GM23338 (cell line): ENCODE measurements around the gene MATK. TPM values are rescaled to one million over a fixed set of nuclear protein-coding genes. Genes with fewer than 3 reads are reported as not detected.

ENCODE experiments used
- ATAC-seq: fragments of 200-7000 bp; cut with Tn5 transposase; 3 replicates; pipeline ENCODE4 v1.9.1; 2020
- DNase-seq: peaks from one replicate; pipeline ENCODE4 v3.0.0-alpha.2; 2015; ENCODE audit warnings: low spot score
- H2AFZ ChIP-seq: fragments of 200-600 bp; sonication (generic); 2 replicates; pipeline ENCODE4 v1.8.0; 2016; ENCODE audit warnings: antibody characterized with exemption, mild to moderate bottlenecking, moderate library complexity
- H3F3A ChIP-seq: fragments of 200-600 bp; sonication (generic); replicated peaks from 2 replicates; pipeline ENCODE4 v1.8.0; 2017; ENCODE audit warnings: antibody characterized with exemption, mixed run types, low read depth
- H3K27ac ChIP-seq: fragments of 200-600 bp; sonication (generic); 2 replicates; pipeline ENCODE4 v1.6.1; 2016; ENCODE audit warnings: low read depth
- H3K27me3 ChIP-seq: fragments of 200-600 bp; sonication (generic); 2 replicates; pipeline ENCODE4 v1.8.0; 2016; ENCODE audit warnings: mild to moderate bottlenecking, mixed run types, moderate library complexity; ENCODE audit not compliant: insufficient read depth
- H3K36me3 ChIP-seq: fragments of 200-600 bp; sonication (generic); 2 replicates; pipeline ENCODE4 v1.8.0; 2016; ENCODE audit warnings: mild to moderate bottlenecking; ENCODE audit not compliant: insufficient read depth
- H3K4me1 ChIP-seq: fragments of 200-600 bp; sonication (generic); 2 replicates; pipeline ENCODE4 v1.8.0; 2016; ENCODE audit warnings: mild to moderate bottlenecking, moderate library complexity; ENCODE audit not compliant: insufficient read depth
- H3K4me2 ChIP-seq: fragments of 200-600 bp; sonication (generic); 2 replicates; pipeline ENCODE4 v1.7.1; 2017; ENCODE audit warnings: mixed run types
- H3K4me3 ChIP-seq: fragments of 200-600 bp; sonication (generic); 2 replicates; pipeline ENCODE4 v1.6.1; 2016; ENCODE audit warnings: mixed run types
- H3K79me2 ChIP-seq: fragments of 200-600 bp; sonication (generic); replicated peaks from 2 replicates; pipeline ENCODE4 v1.8.0; 2017; ENCODE audit warnings: mild to moderate bottlenecking; ENCODE audit not compliant: insufficient read depth
- H3K9me2 ChIP-seq: fragments of 200-600 bp; sonication (generic); 2 replicates; pipeline ENCODE4 v1.8.0; 2017; ENCODE audit not compliant: insufficient read depth
- H4K20me1 ChIP-seq: fragments of 200-600 bp; sonication (generic); replicated peaks from 2 replicates; pipeline ENCODE4 v1.8.0; 2017; ENCODE audit warnings: mild to moderate bottlenecking; ENCODE audit not compliant: insufficient read depth
- H3K27ac Mint-ChIP-seq: 2 replicates; pipeline ENCODE4 v1.8.0; 2020; ENCODE audit warnings: inconsistent platforms, mild to moderate bottlenecking, moderate library complexity, mixed read lengths
- H3K27me3 Mint-ChIP-seq: 3 replicates; pipeline ENCODE4 v1.8.0; 2022; ENCODE audit warnings: low read depth, mild to moderate bottlenecking, moderate library complexity, mixed read lengths, inconsistent platforms; ENCODE audit not compliant: insufficient read depth, poor library complexity
- H3K36me3 Mint-ChIP-seq: 3 replicates; pipeline ENCODE4 v1.8.0; 2021; ENCODE audit warnings: low read depth, mild to moderate bottlenecking, inconsistent platforms, moderate library complexity, mixed read lengths
- H3K4me1 Mint-ChIP-seq: 3 replicates; pipeline ENCODE4 v1.8.0; 2020; ENCODE audit warnings: mild to moderate bottlenecking, inconsistent platforms, mixed read lengths
- H3K4me3 Mint-ChIP-seq: 3 replicates; pipeline ENCODE4 v1.8.0; 2021; ENCODE audit warnings: moderate library complexity, mild to moderate bottlenecking, inconsistent platforms, mixed read lengths
- H3K9me3 Mint-ChIP-seq: 3 replicates; pipeline ENCODE4 v1.8.0; 2020; ENCODE audit warnings: moderate library complexity, mild to moderate bottlenecking, inconsistent platforms, mixed read lengths
- ZNF114 ChIP-seq: fragments of 250-450 bp; sonication (Bioruptor Pico); IDR thresholded peaks from 2 replicates; pipeline ENCODE4 v1.5.0; 2020; ENCODE audit warnings: mild to moderate bottlenecking, moderate library complexity
- ZNF462 ChIP-seq: fragments of 250-450 bp; sonication (Bioruptor Pico); IDR thresholded peaks from 2 replicates; pipeline ENCODE4 v1.5.0; 2020; ENCODE audit warnings: mild to moderate bottlenecking, moderate library complexity
- polyA plus RNA-seq: library from polyadenylated mRNA; unstranded; fragments of >200 nt; fragmentation: Nextera tagmentation; extraction: Ambion mirVana; gene quantifications from 2 replicates; pipeline ENCODE4 v1.2.1, GENCODE V29; 2016
- total RNA-seq: library from RNA; depleted of rRNA; stranded (reverse); fragments of >200 nt; shearing (Covaris generic); gene quantifications from 2 replicates; pipeline ENCODE4 v1.2.3, GENCODE V29; 2014
- TF ChIP-seq, protein P1 (sequence below): IDR thresholded peaks from 2 replicates; pipeline ENCODE4 v1.6.1; 2016; ENCODE audit warnings: antibody characterized with exemption

MATK gene
- total and polyA plus RNA-seq, 2 experiments from 2014 or later = 13.4 to 21.4 TPM

GRCh38 chr19:3765121-3765520, 21.1 kb downstream of the MATK start:
- Mint-ChIP-seq H3K27me3 (peaks cover 11% of the 10 kb centered on the region), H3K4me1 (peaks cover 4% of the 10 kb centered on the region), H3K27ac (no peak overlapping the region), H3K36me3 (peaks cover 9% of the 10 kb centered on the region), H3K4me3 (no peak overlapping the region), H3K9me3 (peaks cover 2% of the 10 kb centered on the region; the same call in 1 of the 3 replicates)
- H3K36me3 ChIP-seq = no peaks in the 10 kb centered on the region
- H3K79me2 ChIP-seq = peaks cover 19% of the 10 kb centered on the region
- no peak overlapping the region for H3K4me3 ChIP-seq
- no peaks in the 10 kb centered on the region; the same call in 1 of the 2 replicates for H3K9me2 ChIP-seq
- no peak overlapping the region for H2AFZ ChIP-seq
- TF ChIP-seq ZNF462 (CRISPR knock-in tag) (no peak), ZNF114 (CRISPR knock-in tag) (no peak)
- TF ChIP-seq, protein P1, sequence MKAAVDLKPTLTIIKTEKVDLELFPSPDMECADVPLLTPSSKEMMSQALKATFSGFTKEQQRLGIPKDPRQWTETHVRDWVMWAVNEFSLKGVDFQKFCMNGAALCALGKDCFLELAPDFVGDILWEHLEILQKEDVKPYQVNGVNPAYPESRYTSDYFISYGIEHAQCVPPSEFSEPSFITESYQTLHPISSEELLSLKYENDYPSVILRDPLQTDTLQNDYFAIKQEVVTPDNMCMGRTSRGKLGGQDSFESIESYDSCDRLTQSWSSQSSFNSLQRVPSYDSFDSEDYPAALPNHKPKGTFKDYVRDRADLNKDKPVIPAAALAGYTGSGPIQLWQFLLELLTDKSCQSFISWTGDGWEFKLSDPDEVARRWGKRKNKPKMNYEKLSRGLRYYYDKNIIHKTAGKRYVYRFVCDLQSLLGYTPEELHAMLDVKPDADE = no peak
- H4K20me1 ChIP-seq = no peaks in the 10 kb centered on the region; the same call in 1 of the 2 replicates
- H3K4me1 ChIP-seq = peaks cover 3% of the 10 kb centered on the region
- no peak for ATAC-seq
- H3K27ac ChIP-seq = no peak overlapping the region
- no peak for DNase-seq
- no peaks in the 10 kb centered on the region for H3K27me3 ChIP-seq
- H3F3A ChIP-seq = 0 out of 2 replicates have a peak, but pooled peaks cover 4% of the 10 kb centered on the region
- H3K4me2 ChIP-seq = no peak overlapping the region
